22Rv1 (cell line): Measurements from ENCODE around the gene GPC6.

ENCODE experiments used
- CTCF ChIP-seq: fragments of 450-650 bp; IDR thresholded peaks from 2 replicates; pipeline ENCODE4 v1.5.1; 2017; ENCODE audit warnings: mild to moderate bottlenecking
- ZFX ChIP-seq: fragments of 450-650 bp; IDR thresholded peaks from 2 replicates; pipeline ENCODE4 v1.6.1; 2017; ENCODE audit warnings: antibody characterized with exemption, borderline replicate concordance

- TF ChIP-seq CTCF (no peak), ZFX (no peak)
These were observed 688.7 kb downstream of the GPC6 start for GRCh38 chr13:93915269-93915809.
